Thoracic aorta (tissue), 2 donors: ENCODE data around the gene ATP11C. TPM values are rescaled to one million over a fixed set of nuclear protein-coding genes. Genes with fewer than 3 reads are reported as not detected.

Experiments
- ATAC-seq: fragments of 150-250 bp; one replicate; pipeline ENCODE4 v1.8.0; 2017; ENCODE audit warnings: low read depth; ENCODE audit not compliant: insufficient number of reproducible peaks, low FRiP score
- DNase-seq: peaks from one replicate; pipeline ENCODE4 v3.0.0-alpha.2; 2020; ENCODE audit warnings: low spot score
- H3K27ac ChIP-seq, 2 donors: fragments of 200-600 bp; sonication (generic); 1 replicate in 1 of 2; 2 replicates in 1 of 2; pipeline ENCODE4 v1.5.1; 2016; ENCODE audit warnings: mild to moderate bottlenecking in 2 of 2, moderate library complexity in 2 of 2
- H3K27me3 ChIP-seq: fragments of 200-600 bp; sonication (generic); replicated peaks from 2 replicates; pipeline ENCODE4 v1.6.0; 2016; ENCODE audit warnings: mild to moderate bottlenecking; ENCODE audit not compliant: insufficient read depth
- H3K36me3 ChIP-seq: fragments of 200-600 bp; sonication (generic); one replicate; pipeline ENCODE4 v1.5.1; 2016
- H3K4me1 ChIP-seq, 2 donors: fragments of 200-600 bp; sonication (generic); 1 replicate in 1 of 2; 2 replicates in 1 of 2; pipeline versions ENCODE4 v1.5.1 to v1.6.0; 2016; ENCODE audit warnings: low read depth in 2 of 2, mild to moderate bottlenecking in 1 of 2; ENCODE audit not compliant: control insufficient read depth in 1 of 2
- H3K4me3 ChIP-seq: fragments of 200-600 bp; sonication (generic); 2 replicates; pipeline ENCODE4 v1.5.1; 2016; ENCODE audit warnings: mild to moderate bottlenecking
- H3K9me3 ChIP-seq: fragments of 200-600 bp; sonication (generic); 2 replicates; pipeline ENCODE4 v1.5.1; 2016
- CTCF ChIP-seq: fragments of 200-600 bp; sonication (generic); IDR thresholded peaks from one replicate; pipeline ENCODE4 v1.5.1; 2019; ENCODE audit warnings: antibody characterized with exemption
- total RNA-seq, 2 donors: library from RNA; depleted of rRNA; stranded (reverse); fragments of >200 nt; gene quantifications; one replicate each; pipeline versions ENCODE4 v1.1.0 to v1.2.3, GENCODE V29; 2016

ATP11C gene
- total RNA-seq, 2 donors from 2014 or later = 26.7 to 62.4 TPM

- no peak overlapping the region for H3K4me3 ChIP-seq
- no peaks in the 10 kb centered on the region for H3K27me3 ChIP-seq
- peaks cover 4% of the 10 kb centered on the region for H3K36me3 ChIP-seq
- no peak for DNase-seq
- H3K27ac ChIP-seq = no peak overlapping the region
- no peak for ATAC-seq
- no peaks in the 10 kb centered on the region for H3K9me3 ChIP-seq
- H3K4me1 ChIP-seq = no peaks in the 10 kb centered on the region
- TF ChIP-seq CTCF = no peak
These were observed 134.2 kb downstream of the ATP11C start for GRCh38 chrX:139798701-139799100.

DNA sequence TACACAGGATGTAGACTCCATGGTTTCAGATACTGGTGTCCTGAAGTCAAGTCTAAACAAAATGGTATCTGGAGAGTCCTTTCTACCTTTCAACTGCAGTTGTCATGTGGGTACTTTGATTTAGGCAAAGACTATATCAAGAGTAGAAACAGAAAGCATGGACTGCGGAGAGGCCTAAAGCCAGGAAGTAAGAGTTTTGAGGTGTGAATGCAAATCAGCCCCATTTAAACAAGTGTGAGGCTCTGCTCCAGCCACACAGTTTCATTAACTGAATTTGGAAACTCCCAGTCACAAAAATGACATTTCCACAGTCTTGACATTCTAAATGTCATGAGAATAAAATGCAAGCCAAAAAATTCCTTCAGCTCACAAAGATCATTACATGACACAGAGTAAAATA is 137.7 kb downstream of the ATP11C start:
- Histone ChIP-seq H3K27ac (no peak overlapping the region), H3K9me3 (no peaks in the 10 kb centered on the region), H3K36me3 (no peaks in the 10 kb centered on the region), H3K27me3 (no peaks in the 10 kb centered on the region), H3K4me1 (no peaks in the 10 kb centered on the region), H3K4me3 (no peak overlapping the region)
- TF ChIP-seq CTCF = no peak
- ATAC-seq = no peak
- DNase-seq = no peak

- ATAC-seq = no peak
- Histone ChIP-seq H3K27me3 (no peaks in the 10 kb centered on the region), H3K4me1 (no peaks in the 10 kb centered on the region), H3K36me3 (no peaks in the 10 kb centered on the region), H3K27ac (no peak overlapping the region), H3K9me3 (no peaks in the 10 kb centered on the region), H3K4me3 (no peak overlapping the region)
- TF ChIP-seq CTCF = no peak
- DNase-seq = no peak
These were observed 145.3 kb downstream of the ATP11C start for GRCh38 chrX:139787601-139788000.

GRCh38 chrX:139784807-139785206 is 148.0 kb downstream of the ATP11C start:
- DNase-seq (no peak), ATAC-seq (no peak)
- no peaks in the 10 kb centered on the region for H3K4me1 ChIP-seq
- H3K27me3 ChIP-seq = no peaks in the 10 kb centered on the region
- no peak overlapping the region for H3K27ac ChIP-seq
- no peaks in the 10 kb centered on the region for H3K9me3 ChIP-seq
- H3K4me3 ChIP-seq = no peak overlapping the region
- no peaks in the 10 kb centered on the region for H3K36me3 ChIP-seq
- TF ChIP-seq CTCF = no peak

DNA sequence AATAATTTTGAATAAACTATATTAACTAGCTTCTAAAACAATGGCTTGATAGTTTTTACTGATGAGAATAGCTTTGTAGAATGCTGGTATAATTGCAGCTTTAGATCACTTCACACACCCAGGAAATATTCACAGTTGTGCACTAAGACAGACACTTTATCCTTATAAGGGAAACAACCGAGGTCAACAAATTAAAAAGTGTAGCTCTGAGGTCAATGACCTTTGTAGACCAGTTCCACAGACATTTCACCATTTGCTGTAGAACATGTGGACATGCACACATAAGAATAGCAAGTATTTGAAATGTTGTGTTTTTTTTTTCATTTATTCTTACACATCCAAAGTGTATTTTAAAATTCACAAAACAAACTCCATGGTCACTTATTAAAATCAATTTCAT is 148.9 kb downstream of the ATP11C start:
- no peaks in the 10 kb centered on the region for H3K36me3 ChIP-seq
- H3K4me1 ChIP-seq = no peaks in the 10 kb centered on the region
- H3K4me3 ChIP-seq = no peak overlapping the region
- DNase-seq (no peak), ATAC-seq (no peak)
- no peaks in the 10 kb centered on the region for H3K27me3 ChIP-seq
- no peak overlapping the region for H3K27ac ChIP-seq
- TF ChIP-seq CTCF = no peak
- H3K9me3 ChIP-seq = no peaks in the 10 kb centered on the region
